ENCODE measurements around the gene GOLGA8S.

- no peak for TF ChIP-seq EZH2 (IDR thresholded peaks at IDR 0.05; ENCODE audit: low read length)
- no peak for TF ChIP-seq CTCF (optimal IDR thresholded peaks at IDR 0.05 in 1 of 3, IDR thresholded peaks at IDR 0.05 in 1 of 3, conservative IDR thresholded peaks at IDR 0.05 in 1 of 3; ENCODE audit: extremely low read depth in 1 of 3, insufficient read depth in 2 of 3, low read length in 3 of 3)
These were observed 49.0 kb downstream of the GOLGA8S start for GRCh38 chr15:23403550-23403949.
